ENCODE measurements around the gene ATOH1.

ATOH1 gene

GRCh38 chr4:93839704-93840103 lies 11.2 kb downstream of the ATOH1 start:
- DNase-seq, result no peak

- no peak for DNase-seq
Measured at GRCh38 chr4:93841803-93842345, 13.3 kb downstream of the ATOH1 start.

DNA sequence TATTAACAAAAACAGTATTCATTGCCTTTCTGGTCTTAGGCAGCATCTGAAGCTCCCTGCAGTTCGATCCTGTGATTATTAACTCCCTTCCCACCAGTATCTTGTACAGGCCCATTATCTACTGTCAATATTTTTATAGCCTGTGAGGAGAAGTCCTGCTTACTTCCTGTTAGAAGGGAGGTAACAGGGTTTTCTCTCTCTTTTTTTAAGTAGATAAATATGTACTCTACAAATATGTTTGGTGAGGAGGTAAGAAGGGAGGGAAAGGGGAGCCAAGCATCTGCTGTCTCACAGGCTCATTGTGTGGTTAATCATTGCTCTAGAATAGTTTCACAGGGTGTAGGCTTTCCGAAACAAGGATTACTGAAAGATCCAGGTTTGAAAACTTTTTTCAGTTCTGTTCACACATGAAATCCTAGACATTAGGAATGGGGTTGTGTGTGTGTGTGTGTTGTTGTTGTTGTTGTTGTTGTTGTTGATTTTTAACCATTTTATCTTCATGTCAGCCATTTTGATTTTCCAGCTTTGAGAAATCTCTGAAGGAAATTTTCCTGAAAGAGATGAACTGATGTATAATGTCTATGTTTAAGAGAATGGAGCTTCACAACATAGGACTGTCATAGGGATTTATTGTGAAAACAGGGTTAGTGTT lies 14.2 kb downstream of the ATOH1 start:
- DNase-seq, result no peak

GRCh38 chr4:93843772-93844171 lies 15.2 kb downstream of the ATOH1 start:
- DNase-seq, result no peak

- DNase-seq, result no peak
Measured at GRCh38 chr4:93852680-93853079, 24.1 kb downstream of the ATOH1 start.

GRCh38 chr4:93855926-93856325 lies 27.4 kb downstream of the ATOH1 start:
- DNase-seq, result no peak

DNA sequence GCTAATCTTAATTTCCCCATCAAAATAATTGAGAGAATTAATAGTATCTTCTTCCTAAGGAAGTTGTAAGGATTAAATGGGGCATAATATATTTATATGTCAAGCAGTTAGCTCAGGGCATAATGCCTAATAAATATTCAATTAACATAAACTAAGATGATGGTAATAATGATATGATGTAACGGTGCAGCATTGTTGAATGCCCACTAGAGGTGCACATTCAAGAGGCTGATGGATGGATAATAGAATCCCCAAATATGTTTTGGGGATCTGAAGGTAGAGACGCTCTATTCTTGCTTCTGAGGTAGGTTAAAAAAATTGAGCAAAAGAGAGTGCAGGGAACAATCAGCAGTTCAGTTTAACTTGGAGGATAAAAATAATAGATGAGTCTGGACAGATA lies 37.1 kb downstream of the ATOH1 start:
- DNase-seq, result no peak

GRCh38 chr4:93867416-93868001 lies 39.0 kb downstream of the ATOH1 start:
- DNase-seq, result no peak

GRCh38 chr4:93870876-93871458 lies 42.4 kb downstream of the ATOH1 start:
- DNase-seq, result no peak

- DNase-seq, result no peak
Measured at GRCh38 chr4:93876754-93877153, 48.2 kb downstream of the ATOH1 start.

DNA sequence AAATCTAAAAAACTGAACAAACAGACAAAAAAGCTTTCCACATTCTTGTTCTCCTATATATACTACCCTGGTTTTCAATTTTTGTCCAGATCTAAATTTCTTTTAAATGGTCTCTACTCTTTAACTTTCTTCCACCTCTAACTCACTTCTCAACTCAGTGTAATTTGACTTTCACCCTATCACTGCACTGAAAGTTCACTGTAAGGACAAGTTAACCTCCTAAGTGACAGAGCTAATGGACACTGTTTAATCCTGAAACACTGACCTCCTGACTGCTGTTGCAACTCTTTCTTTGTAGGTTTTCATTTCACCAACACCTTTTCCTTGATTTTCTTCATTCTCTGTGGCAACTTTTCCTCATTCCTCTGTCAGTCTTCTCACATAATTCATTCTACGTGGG lies 50.0 kb downstream of the ATOH1 start:
- DNase-seq, result no peak

DNA sequence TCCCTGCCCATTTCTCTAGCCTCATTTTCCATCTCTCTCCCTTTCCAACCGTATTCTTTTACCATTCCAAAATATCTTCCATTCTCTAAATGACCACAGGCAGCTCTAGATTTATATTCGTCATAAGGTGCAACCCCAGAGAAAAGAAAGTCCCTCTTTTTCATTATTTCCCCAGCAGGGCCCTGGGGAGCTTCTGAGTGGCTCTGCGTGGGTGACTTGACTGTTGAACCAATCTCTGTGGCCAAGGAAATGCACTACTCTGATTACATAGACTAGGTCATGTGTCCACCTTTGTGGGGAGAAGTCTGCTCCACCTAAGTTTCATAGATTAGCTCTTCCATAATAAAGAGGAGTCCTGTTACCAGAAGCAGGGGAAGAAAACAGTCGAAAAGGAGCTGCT lies 51.4 kb downstream of the ATOH1 start:
- no peak for DNase-seq

All from activated gamma-delta T cell treated with Interleukin-2 at 50 U/mL for 16 hours (primary cell).